Measurements from ENCODE around the gene FGD6. TPM values are rescaled to one million over a fixed set of nuclear protein-coding genes. Genes with fewer than 3 reads are reported as not detected.

Gene FGD6
- total and polyA plus RNA-seq, 2 of the 4 experiments (the other 2 are of a cell fraction) = 2.6 to 9.5 TPM

DNA sequence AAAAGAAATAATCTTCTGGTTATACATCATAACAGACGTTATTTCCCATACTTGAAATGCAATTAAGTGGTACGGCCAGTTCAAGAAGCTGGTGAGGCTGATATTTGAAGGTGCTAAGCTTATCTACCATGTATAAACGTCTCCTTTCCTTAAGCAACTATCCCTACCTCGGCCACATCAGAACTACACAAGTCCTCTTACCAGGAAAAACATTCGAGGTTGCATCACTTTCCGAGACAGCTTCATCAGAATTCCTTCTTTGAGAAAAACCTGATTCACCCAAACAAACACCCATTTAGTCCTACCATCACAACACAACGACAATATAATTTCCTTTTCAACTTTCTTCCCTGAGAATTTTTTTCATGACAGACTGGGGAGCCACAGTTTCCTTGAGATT lies 109.9 kb downstream of the FGD6 start:
- H2BK5ac ChIP-seq (ENCODE audit: low read depth, low read length, poor library complexity, severe bottlenecking) = no peak overlapping the region
- ChIA-PET CTCF (no interaction called here), POLR2A (ENCODE audit: unreplicated experiment) (interaction anchor here (0.6 kb wide), 1 partner anchor 21 kb away, joined by 9 read pairs; no protein-coding TSS in a partner anchor)
- H3K9ac ChIP-seq (ENCODE audit: low read depth, low read length) = no peak overlapping the region
- no peak overlapping the region for H2BK120ac ChIP-seq (ENCODE audit: low read depth, low read length)
- dilution Hi-C loops (cut with HindIII; ENCODE audit: low sequenced_read_pairs, unreplicated experiment) (no loop called here), intact Hi-C loops (cut with micrococcal nuclease) (no loop called here), in situ Hi-C loops (cut with MboI; ENCODE audit: low sequenced_read_pairs) (no loop called here)
- no peak overlapping the region for H4K5ac ChIP-seq (ENCODE audit: low read depth, low read length)
- no peaks in the 10 kb centered on the region; a peak in 1 of 4 replicates for H3K79me1 ChIP-seq (ENCODE audit: low read depth in 1 of 2, low read length in 2 of 2)
- no peak overlapping the region for H3K23ac ChIP-seq (ENCODE audit: low read depth, low read length)
- no peak overlapping the region for H2BK20ac ChIP-seq (ENCODE audit: low read depth, low read length)
- H2AFZ ChIP-seq (replicated peaks; ENCODE audit: low read length, poor library complexity) = no peak overlapping the region
- no peak overlapping the region for H3K4me2 ChIP-seq (ENCODE audit: low read depth, low read length)
- peaks cover 7% of the 10 kb centered on the region; the same call in 1 of the 2 replicates for H3K9me1 ChIP-seq (ENCODE audit: insufficient read depth, low read length)
- no peaks in the 10 kb centered on the region for H4K20me1 ChIP-seq (ENCODE audit: insufficient read depth, low read length)
- 40 to 100% methylated on average over 1 of the region's 7 CpGs for WGBS, 2 experiments (ENCODE audit: extremely low coverage in 2 of 2, insufficient read length in 1 of 2)
- H3K4me1 ChIP-seq (ENCODE audit: control insufficient read depth, insufficient read depth, low read length) = peaks cover 2% of the 10 kb centered on the region; the same call in 1 of the 2 replicates
- no peaks in the 10 kb centered on the region for H3K27me3 ChIP-seq (ENCODE audit: control insufficient read depth, insufficient read depth, low read length)
- no peak overlapping the region for H3K4me3 ChIP-seq (ENCODE audit: insufficient read depth, low read depth, low read length)
- no peak overlapping the region for H3K14ac ChIP-seq (replicated peaks; ENCODE audit: low read depth, low read length)
- no peak overlapping the region for H3K27ac ChIP-seq (ENCODE audit: insufficient read depth, low read length)
- no peak overlapping the region for H4K8ac ChIP-seq (ENCODE audit: low read depth in 2 of 2, low read length in 2 of 2)
- no peak overlapping the region for H4K91ac ChIP-seq (ENCODE audit: insufficient read depth, low read depth, low read length)
- no TSS peak for BruUV-seq (replicated peaks)
- H3K9me3 ChIP-seq (ENCODE audit: control insufficient read depth, insufficient read depth, low read length) = no peaks in the 10 kb centered on the region
- no peak overlapping the region for H2AK5ac ChIP-seq (ENCODE audit: low read depth, low read length)
- H3K4ac ChIP-seq (ENCODE audit: low read depth, low read length) = no peak overlapping the region
- H2AK9ac ChIP-seq (replicated peaks; ENCODE audit: low read depth, low read length, poor library complexity) = no peak overlapping the region
- peaks cover 20% of the 10 kb centered on the region for H3K36me3 ChIP-seq (ENCODE audit: control insufficient read depth, insufficient read depth, low read length)
- H3K18ac ChIP-seq (ENCODE audit: low read depth, low read length) = no peak overlapping the region
- H2BK15ac ChIP-seq (ENCODE audit: low read depth, low read length) = no peak overlapping the region
- ATAC-seq (ENCODE audit: low read depth) (no peak), DNase-seq (no peak)
- TF ChIP-seq CEBPB (IDR thresholded peaks at IDR 0.05; ENCODE audit: low read depth, low read length) (0 out of 2 replicates have a peak, but pooled peaks have one; percentile 9), FOS (IDR thresholded peaks at IDR 0.05; ENCODE audit: low read depth, low read length) (no peak)
- H3K56ac ChIP-seq (ENCODE audit: extremely low read depth, insufficient read depth, low read length) = no peak overlapping the region

Measured in IMR-90 (cell line).